Thyroid gland (tissue), 4 donors: ENCODE results near the gene SUN3.

Experiments
- CTCF ChIP-seq, 6 experiments: fragments of 200-600 bp in 3 of 6; fragments of 450-650 bp in 3 of 6; sonication (generic) in 3 of 6; IDR thresholded peaks; one replicate each; pipeline ENCODE4 v1.5.1; 2016 to 2019; ENCODE audit warnings: antibody characterized with exemption in 6 of 6, mild to moderate bottlenecking in 2 of 6, inconsistent platforms in 1 of 6, moderate library complexity in 1 of 6
- POLR2A ChIP-seq, 2 donors: fragments of 450-650 bp; IDR thresholded peaks; one replicate each; pipeline ENCODE4 v1.6.1; 2017; ENCODE audit warnings: antibody characterized with exemption in 2 of 2, mild to moderate bottlenecking in 2 of 2, moderate library complexity in 1 of 2

- no peak for TF ChIP-seq CTCF (IDR thresholded peaks at IDR 0.05)
- TF ChIP-seq POLR2A (IDR thresholded peaks at IDR 0.05) = no peak
These were observed 87.6 kb downstream of the SUN3 start for GRCh38 chr7:47941136-47941844.
